ENCODE results near the gene SP6. TPM values are rescaled to one million over a fixed set of nuclear protein-coding genes. Genes with fewer than 3 reads are reported as not detected.
A peak's percentile ranks its signal among the peaks of the same experiment; 100 is the strongest.

The SP6 gene
- total and polyA plus RNA-seq, 5 donors from 2014 or later: 0.17 TPM; not detected in 4

DNA sequence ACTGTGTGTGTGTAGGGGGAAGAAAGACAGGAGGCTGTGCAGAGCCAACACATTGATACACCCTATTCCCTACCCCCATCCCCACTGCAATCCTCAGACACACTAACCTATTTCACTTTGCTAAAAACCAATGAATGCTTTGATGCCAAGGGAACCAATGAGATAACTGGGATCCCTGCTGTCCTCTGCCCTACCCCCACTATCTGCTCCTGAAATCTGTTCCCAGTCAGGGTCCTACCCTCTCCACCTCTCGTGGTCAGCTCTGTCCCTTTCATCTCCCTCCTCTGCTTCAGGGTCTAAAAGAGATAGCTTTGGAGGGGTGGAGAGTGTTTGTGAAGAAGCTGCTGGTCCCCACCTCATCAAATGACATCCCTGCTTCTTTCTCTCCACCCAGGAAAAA, 19.1 kb upstream of the SP6 start:
- ATAC-seq (ENCODE audit: low read depth in 2 of 2) (no peak), DNase-seq (no peak)
- H3K27me3 ChIP-seq (ENCODE audit: control insufficient read depth, insufficient read depth, low read length): peaks cover 11% of the 10 kb centered on the region
- Mint-ChIP-seq H3K4me1 (peaks cover 0 to 5% (median 3%) of the 10 kb centered on the region in 4 donors), H3K36me3 (no peaks in the 10 kb centered on the region), H3K4me3 (no peak overlapping the region), H3K9me3 (peaks cover 0 to 1% (median 0%) of the 10 kb centered on the region in 7 donors), H3K27me3 (peaks cover 52% of the 10 kb centered on the region), H3K27ac (peak overlapping the region in 1 of 3 donors; percentile 14)
- H3K4me1 ChIP-seq (ENCODE audit: control insufficient read depth, insufficient read depth, low read length, poor library complexity, severe bottlenecking): peaks cover 3% of the 10 kb centered on the region
- no peaks in the 10 kb centered on the region for H3K36me3 ChIP-seq (ENCODE audit: control insufficient read depth, insufficient read depth, low read length)
- no peaks in the 10 kb centered on the region for H3K9me3 ChIP-seq (ENCODE audit: control insufficient read depth in 2 of 2, low read length in 2 of 2)
- H3K4me3 ChIP-seq (ENCODE audit: low read depth, low read length): no peak overlapping the region
- no peak overlapping the region for H3K27ac ChIP-seq (ENCODE audit: insufficient read depth, low read length, poor library complexity, severe bottlenecking)

DNA sequence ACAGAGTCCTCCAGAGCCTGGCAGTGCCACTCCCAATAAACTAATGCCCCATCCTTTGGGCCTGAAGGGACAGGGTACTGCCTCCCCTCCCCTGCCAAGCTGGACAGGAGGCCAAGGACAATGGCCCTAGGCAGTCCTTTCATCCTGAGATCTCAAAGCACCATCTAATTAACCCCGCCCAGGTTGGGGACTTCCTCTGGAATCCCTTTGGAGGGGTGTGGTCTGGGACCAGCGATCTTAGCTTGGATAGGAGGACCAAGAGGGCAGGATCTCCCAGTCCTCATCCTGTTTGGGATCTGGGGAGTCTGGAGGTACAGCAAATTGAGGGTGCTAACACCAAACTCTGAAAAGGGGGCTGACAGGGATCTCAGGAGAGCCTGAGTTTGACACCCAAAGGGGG, 18.2 kb upstream of the SP6 start:
- Histone ChIP-seq H3K27ac (ENCODE audit: insufficient read depth, low read length, poor library complexity, severe bottlenecking) (no peak overlapping the region), H3K9me3 (ENCODE audit: control insufficient read depth in 2 of 2, low read length in 2 of 2) (no peaks in the 10 kb centered on the region), H3K36me3 (ENCODE audit: control insufficient read depth, insufficient read depth, low read length) (no peaks in the 10 kb centered on the region), H3K27me3 (ENCODE audit: control insufficient read depth, insufficient read depth, low read length) (peaks cover 11% of the 10 kb centered on the region), H3K4me3 (ENCODE audit: low read depth, low read length) (no peak overlapping the region), H3K4me1 (ENCODE audit: control insufficient read depth, insufficient read depth, low read length, poor library complexity, severe bottlenecking) (peaks cover 8% of the 10 kb centered on the region)
- Mint-ChIP-seq H3K27ac (no peak overlapping the region), H3K9me3 (peaks cover 0 to 1% (median 0%) of the 10 kb centered on the region in 7 donors), H3K4me3 (no peak overlapping the region), H3K4me1 (peaks cover 0 to 9% (median 7%) of the 10 kb centered on the region in 4 donors), H3K27me3 (peaks cover 45% of the 10 kb centered on the region), H3K36me3 (no peaks in the 10 kb centered on the region)
- no peak for ATAC-seq (ENCODE audit: low read depth in 2 of 2)
- no peak for DNase-seq

DNA sequence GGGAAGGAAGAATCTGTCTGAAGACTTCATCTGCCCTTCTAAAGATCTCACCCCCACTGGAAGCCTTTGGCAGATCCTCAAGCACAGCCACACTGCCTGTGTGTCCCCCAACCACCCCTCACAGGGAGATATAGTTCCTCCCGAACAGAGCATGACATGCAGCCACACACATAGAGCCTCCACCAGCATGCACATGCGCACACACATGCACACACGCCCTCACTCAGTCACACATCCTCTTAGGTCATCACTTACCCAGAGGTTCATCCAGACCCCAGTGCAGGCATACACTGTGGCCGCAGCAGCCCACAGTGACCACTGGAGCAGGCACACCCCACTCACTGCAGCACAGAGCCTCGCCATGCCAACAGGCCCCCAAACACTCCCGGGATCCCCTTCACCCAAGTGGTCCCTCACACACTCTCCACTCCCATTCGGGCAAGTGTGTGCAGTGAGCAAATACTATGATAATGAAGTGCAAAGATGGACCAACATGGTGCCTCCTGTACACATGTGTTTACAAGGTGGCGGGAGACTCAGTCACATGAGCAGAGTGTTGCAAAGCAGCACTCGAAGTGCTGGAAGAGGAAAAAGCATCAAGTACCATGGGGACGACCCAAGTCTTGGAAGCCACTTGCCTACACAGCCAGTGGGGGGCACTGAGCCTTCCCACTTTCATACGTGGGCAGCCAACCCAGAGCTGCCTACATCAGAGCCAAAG, 17.0 kb upstream of the SP6 start:
- Histone ChIP-seq H3K27me3 (ENCODE audit: control insufficient read depth, insufficient read depth, low read length) (peaks cover 11% of the 10 kb centered on the region), H3K4me3 (ENCODE audit: low read depth, low read length) (no peak overlapping the region), H3K27ac (ENCODE audit: insufficient read depth, low read length, poor library complexity, severe bottlenecking) (no peak overlapping the region), H3K9me3 (ENCODE audit: control insufficient read depth in 2 of 2, low read length in 2 of 2) (no peaks in the 10 kb centered on the region), H3K36me3 (ENCODE audit: control insufficient read depth, insufficient read depth, low read length) (no peaks in the 10 kb centered on the region), H3K4me1 (ENCODE audit: control insufficient read depth, insufficient read depth, low read length, poor library complexity, severe bottlenecking) (peaks cover 9% of the 10 kb centered on the region)
- peak overlapping the region in 1 of 3 donors; percentile 21 for H3K27ac Mint-ChIP-seq
- H3K9me3 Mint-ChIP-seq: peaks cover 0 to 1% (median 0%) of the 10 kb centered on the region in 7 donors
- ATAC-seq (ENCODE audit: low read depth in 2 of 2): no peak
- H3K36me3 Mint-ChIP-seq: no peaks in the 10 kb centered on the region
- H3K4me3 Mint-ChIP-seq: no peak overlapping the region
- peaks cover 35% of the 10 kb centered on the region for H3K27me3 Mint-ChIP-seq
- H3K4me1 Mint-ChIP-seq: peaks cover 0 to 12% (median 8%) of the 10 kb centered on the region in 4 donors
- no peak for DNase-seq

DNA sequence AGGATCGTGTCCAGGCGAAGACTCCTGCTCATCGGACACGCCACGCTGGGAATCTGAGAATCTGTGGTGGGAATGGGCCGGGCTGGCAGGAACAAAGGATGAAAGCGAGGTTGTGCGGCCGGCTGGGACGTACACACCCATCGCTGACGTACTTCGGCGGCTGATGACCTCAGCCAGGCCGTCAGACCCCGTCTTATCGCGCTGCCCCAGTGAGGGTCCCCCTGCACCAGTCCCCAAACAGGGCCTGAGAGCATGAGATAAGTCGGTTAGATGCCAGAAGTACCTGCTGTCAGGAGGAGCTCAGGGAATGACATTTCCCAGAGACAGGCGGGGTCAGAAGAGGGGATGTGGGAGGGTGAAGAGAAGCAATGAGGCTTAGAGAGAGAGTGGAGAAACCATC, 16.0 kb upstream of the SP6 start:
- no peak overlapping the region for H3K4me3 Mint-ChIP-seq
- H3K36me3 Mint-ChIP-seq: no peaks in the 10 kb centered on the region
- H3K9me3 Mint-ChIP-seq: peaks cover 0 to 1% (median 0%) of the 10 kb centered on the region in 7 donors
- peaks cover 0 to 18% (median 8%) of the 10 kb centered on the region in 4 donors for H3K4me1 Mint-ChIP-seq
- Histone ChIP-seq H3K27ac (ENCODE audit: insufficient read depth, low read length, poor library complexity, severe bottlenecking) (no peak overlapping the region), H3K4me3 (ENCODE audit: low read depth, low read length) (no peak overlapping the region), H3K36me3 (ENCODE audit: control insufficient read depth, insufficient read depth, low read length) (no peaks in the 10 kb centered on the region), H3K9me3 (ENCODE audit: control insufficient read depth in 2 of 2, low read length in 2 of 2) (no peaks in the 10 kb centered on the region), H3K4me1 (ENCODE audit: control insufficient read depth, insufficient read depth, low read length, poor library complexity, severe bottlenecking) (peaks cover 16% of the 10 kb centered on the region), H3K27me3 (ENCODE audit: control insufficient read depth, insufficient read depth, low read length) (peaks cover 11% of the 10 kb centered on the region)
- ATAC-seq (ENCODE audit: low read depth in 2 of 2) (no peak), DNase-seq (no peak)
- peaks cover 32% of the 10 kb centered on the region for H3K27me3 Mint-ChIP-seq
- H3K27ac Mint-ChIP-seq: peak overlapping the region in 1 of 3 donors; percentile 31

DNA sequence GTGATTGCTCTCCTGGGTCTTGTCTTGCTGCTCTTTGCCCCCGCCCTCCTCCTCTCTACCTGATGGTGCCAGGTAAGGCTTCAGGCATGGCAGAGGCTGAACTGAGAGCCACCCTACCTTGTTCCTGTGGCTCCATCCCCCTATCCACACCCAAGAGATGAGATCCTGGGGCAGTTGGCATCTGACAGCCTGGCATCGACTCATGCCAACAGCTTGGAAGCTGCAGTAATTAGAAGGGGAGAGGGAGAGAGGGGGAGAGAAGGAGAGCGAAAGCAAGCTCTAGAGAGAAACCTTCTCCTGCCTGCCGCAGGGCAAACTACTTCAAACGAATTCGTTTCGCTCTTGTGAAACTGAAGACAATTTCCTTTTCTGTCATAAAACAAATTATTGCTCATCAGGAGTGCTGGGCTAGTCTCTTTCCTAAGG, 13.8 kb upstream of the SP6 start:
- Histone ChIP-seq H3K36me3 (ENCODE audit: control insufficient read depth, insufficient read depth, low read length) (no peaks in the 10 kb centered on the region), H3K9me3 (ENCODE audit: control insufficient read depth in 2 of 2, low read length in 2 of 2) (no peaks in the 10 kb centered on the region), H3K4me3 (ENCODE audit: low read depth, low read length) (no peak overlapping the region), H3K4me1 (ENCODE audit: control insufficient read depth, insufficient read depth, low read length, poor library complexity, severe bottlenecking) (peaks cover 16% of the 10 kb centered on the region), H3K27ac (ENCODE audit: insufficient read depth, low read length, poor library complexity, severe bottlenecking) (no peak overlapping the region), H3K27me3 (ENCODE audit: control insufficient read depth, insufficient read depth, low read length) (peaks cover under 1% of the 10 kb centered on the region)
- H3K4me3 Mint-ChIP-seq: peak overlapping the region in 1 of 4 donors; percentile 31
- H3K9me3 Mint-ChIP-seq: no peaks in the 10 kb centered on the region
- H3K27me3 Mint-ChIP-seq: peaks cover 14% of the 10 kb centered on the region
- H3K4me1 Mint-ChIP-seq: peaks cover 0 to 18% (median 8%) of the 10 kb centered on the region in 4 donors
- no peaks in the 10 kb centered on the region for H3K36me3 Mint-ChIP-seq
- H3K27ac Mint-ChIP-seq: peak overlapping the region in 1 of 3 donors; percentile 42
- DNase-seq (peak in 1 of 3 donors; percentile 54), ATAC-seq (ENCODE audit: low read depth in 2 of 2) (no peak)

DNA sequence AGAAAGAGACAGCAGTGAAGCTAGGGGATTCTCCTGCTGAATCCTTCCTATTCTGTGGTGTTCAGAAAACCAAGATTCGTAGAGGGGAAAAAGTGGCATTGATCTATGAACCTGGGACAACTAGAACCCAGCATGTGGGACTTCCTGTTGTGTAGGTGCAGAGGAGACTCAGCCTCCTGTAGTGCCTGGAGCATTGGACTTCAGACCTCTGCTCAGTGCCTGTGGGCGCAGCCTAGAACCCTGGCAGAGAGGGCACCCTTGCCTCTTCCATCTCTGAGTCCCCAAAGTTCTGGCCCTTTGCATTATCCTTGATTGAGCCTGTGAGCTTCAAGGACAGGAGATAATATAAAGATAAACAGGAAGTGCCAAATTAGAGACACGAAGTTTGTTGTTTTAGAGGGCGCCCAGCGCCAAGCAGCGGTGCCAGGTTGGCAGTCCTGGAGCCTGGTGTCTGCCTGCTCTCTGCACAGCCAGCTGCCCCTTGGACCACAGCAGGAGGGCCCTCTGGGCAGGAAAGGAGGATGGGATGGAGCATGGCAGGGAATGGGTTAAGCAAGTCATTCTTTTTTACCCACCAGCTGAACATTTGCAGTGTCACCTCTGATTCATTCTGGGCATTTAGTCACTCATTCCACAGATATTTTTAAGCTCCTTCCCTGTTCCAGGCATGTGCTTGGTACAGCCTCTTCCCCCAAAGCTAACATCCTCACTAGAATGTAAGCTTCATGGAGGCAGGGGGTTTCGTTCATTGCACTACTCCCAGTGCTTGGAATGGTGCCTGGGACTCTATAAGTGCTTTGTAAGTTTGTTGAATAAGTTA, 11.9 kb upstream of the SP6 start:
- H3K27me3 Mint-ChIP-seq: peaks cover 15% of the 10 kb centered on the region
- H3K36me3 Mint-ChIP-seq: no peaks in the 10 kb centered on the region
- H3K9me3 ChIP-seq (ENCODE audit: control insufficient read depth in 2 of 2, low read length in 2 of 2): no peaks in the 10 kb centered on the region
- peaks cover 0 to 18% (median 8%) of the 10 kb centered on the region in 4 donors for H3K4me1 Mint-ChIP-seq
- ATAC-seq (ENCODE audit: low read depth in 2 of 2): no peak
- peak overlapping the region in 2 of 3 donors; percentile 54 to 55 for H3K27ac Mint-ChIP-seq
- no peak for DNase-seq
- H3K4me3 ChIP-seq (ENCODE audit: low read depth, low read length): no peak overlapping the region
- no peaks in the 10 kb centered on the region for H3K36me3 ChIP-seq (ENCODE audit: control insufficient read depth, insufficient read depth, low read length)
- peaks cover 0 to 2% (median 0%) of the 10 kb centered on the region in 7 donors for H3K9me3 Mint-ChIP-seq
- peaks cover 16% of the 10 kb centered on the region for H3K4me1 ChIP-seq (ENCODE audit: control insufficient read depth, insufficient read depth, low read length, poor library complexity, severe bottlenecking)
- no peak overlapping the region for H3K4me3 Mint-ChIP-seq
- no peak overlapping the region for H3K27ac ChIP-seq (ENCODE audit: insufficient read depth, low read length, poor library complexity, severe bottlenecking)
- H3K27me3 ChIP-seq (ENCODE audit: control insufficient read depth, insufficient read depth, low read length): no peaks in the 10 kb centered on the region

DNA sequence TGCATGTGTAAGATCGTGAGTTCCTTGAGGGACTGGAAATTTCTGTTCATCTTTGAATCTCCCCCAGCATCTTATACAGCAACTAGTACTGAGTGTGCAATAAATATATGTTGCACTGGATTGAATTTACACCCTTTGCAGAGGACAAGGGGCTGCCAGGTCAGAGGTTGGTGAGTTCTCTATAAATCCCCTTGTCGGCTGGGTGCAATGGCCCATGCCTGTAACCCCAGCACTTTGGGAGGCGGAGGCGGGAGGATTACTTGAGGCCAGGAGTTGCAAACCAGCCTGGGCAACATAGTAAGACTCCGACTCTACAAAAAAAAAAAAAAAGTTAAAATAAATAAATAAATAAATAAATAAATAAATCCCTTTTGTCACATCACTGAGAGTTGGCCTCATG, 9.4 kb upstream of the SP6 start:
- no peak overlapping the region for H3K4me3 Mint-ChIP-seq
- H3K9me3 Mint-ChIP-seq: peaks cover 0 to 2% (median 0%) of the 10 kb centered on the region in 7 donors
- no peak overlapping the region for H3K27ac ChIP-seq (ENCODE audit: insufficient read depth, low read length, poor library complexity, severe bottlenecking)
- no peak overlapping the region for H3K4me3 ChIP-seq (ENCODE audit: low read depth, low read length)
- H3K27ac Mint-ChIP-seq: no peak overlapping the region
- no peak for DNase-seq
- H3K4me1 Mint-ChIP-seq: peaks cover 0 to 17% (median 6%) of the 10 kb centered on the region in 4 donors
- H3K4me1 ChIP-seq (ENCODE audit: control insufficient read depth, insufficient read depth, low read length, poor library complexity, severe bottlenecking): peaks cover 16% of the 10 kb centered on the region
- no peak for ATAC-seq (ENCODE audit: low read depth in 2 of 2)
- no peaks in the 10 kb centered on the region for H3K36me3 ChIP-seq (ENCODE audit: control insufficient read depth, insufficient read depth, low read length)
- no peaks in the 10 kb centered on the region for H3K27me3 ChIP-seq (ENCODE audit: control insufficient read depth, insufficient read depth, low read length)
- H3K36me3 Mint-ChIP-seq: no peaks in the 10 kb centered on the region
- peaks cover 29% of the 10 kb centered on the region for H3K27me3 Mint-ChIP-seq
- no peaks in the 10 kb centered on the region for H3K9me3 ChIP-seq (ENCODE audit: control insufficient read depth in 2 of 2, low read length in 2 of 2)

Measured in CD4-positive, CD25-positive, alpha-beta regulatory T cell (primary cell).